Pancreas (tissue), 10 donors: Measurements from ENCODE around the gene INS. TPM values are rescaled to one million over a fixed set of nuclear protein-coding genes. Genes with fewer than 3 reads are reported as not detected.
A peak's percentile ranks its signal among the peaks of the same experiment; 100 is the strongest.

Experiments
- ATAC-seq, 4 donors: fragments of 200-7000 bp; cut with Tn5 transposase; one replicate each; pipeline versions ENCODE4 v1.8.0 to v1.9.1; 2020; ENCODE audit warnings: mild to moderate bottlenecking in 4 of 4, moderate library complexity in 4 of 4
- DNase-seq, 6 donors: peaks; one replicate each; pipeline ENCODE4 v3.0.0-alpha.2; 2020
- FAIRE-seq: peaks from 2 replicates; lab custom pipeline; 2012; peaks lifted over from hg19 to GRCh38; lab: Jason Lieb, UNC
- H3K27ac ChIP-seq, 4 donors: fragments of 200-600 bp; sonication (generic); 1 replicate in 3 of 4; 2 replicates in 1 of 4; pipeline versions ENCODE4 v1.5.0 to v1.8.0; 2020
- H3K27me3 ChIP-seq, 4 donors: fragments of 200-600 bp; one replicate each; pipeline ENCODE4 v1.8.0; 2021
- H3K36me3 ChIP-seq, 3 donors: fragments of 200-600 bp; sonication (generic) in 1 of 3; one replicate each; pipeline versions ENCODE4 v1.5.0 to v1.8.0; 2020 to 2021
- H3K4me1 ChIP-seq, 3 donors: fragments of 200-600 bp; one replicate each; pipeline ENCODE4 v1.8.0; 2021
- H3K4me3 ChIP-seq, 4 donors: fragments of 200-600 bp; sonication (generic) in 2 of 4; one replicate each; pipeline versions ENCODE4 v1.5.0 to v1.8.0; 2020 to 2021
- H3K9me3 ChIP-seq, 4 donors: fragments of 200-600 bp; one replicate each; pipeline ENCODE4 v1.8.0; 2021
- WGBS, 2 donors: extraction: QIAGEN DNeasy Blood & Tissue Kit; methylation state at CpG; one replicate each; pipeline ENCODE4 v1.1.7; 2013; 5-methylcytosine and 5-hydroxymethylcytosine counted together
- intact Hi-C, 3 donors: fragments of 100-400 bp; cut with DNase I; formaldehyde crosslinking; loops; one replicate each; pipeline versions ENCODE4 v1.11.1 to v1.14.2; 2022
- polyA plus RNA-seq, 2 donors: library from polyadenylated mRNA; stranded (reverse); fragments of 200-250 nt; gene quantifications; one replicate each; pipeline ENCODE4 v1.2.3, GENCODE V29; 2013
- total RNA-seq, 6 donors: library from RNA; stranded (reverse); fragmentation: NEBNext Ultra II Directional in 4 of 6; extraction: Animal tissue kit (Norgen Biotek cat#: 25700) in 4 of 6; gene quantifications; one replicate each; pipeline versions ENCODE4 v1.2.1 to v1.2.4, GENCODE V29; 2021 to 2023
- TF ChIP-seq, protein P1 (sequence below), 4 donors: fragments of 200-600 bp; sonication (generic) in 3 of 4; IDR thresholded peaks; one replicate each; pipeline versions ENCODE4 v1.5.0 to v1.8.0; 2021; ENCODE audit warnings: antibody characterized with exemption in 4 of 4
- donor health status: healthy with polysubstance abuse.
- donor health status: DM: no; HTN: no; CAD: no; lungs with moderate emphysema.
- donor health status: DM: no; HTN: no; CAD: no.
- donor health status: control.
- donor health status: control.
- donor health status: Bipolar disorder and iron deficiency.
- donor health status: DM: yes; HTN: yes; CAD: no.
- donor health status: DM: no; HTN: no; CAD: no.
- donor health status: DM: no; HTN: no; CAD: no.
- donor health status: DM: yes; HTN: yes; CAD: no.

Gene INS
- total and polyA plus RNA-seq, 8 donors, result 1,425 to 145,342 (median 6,399) TPM

DNA sequence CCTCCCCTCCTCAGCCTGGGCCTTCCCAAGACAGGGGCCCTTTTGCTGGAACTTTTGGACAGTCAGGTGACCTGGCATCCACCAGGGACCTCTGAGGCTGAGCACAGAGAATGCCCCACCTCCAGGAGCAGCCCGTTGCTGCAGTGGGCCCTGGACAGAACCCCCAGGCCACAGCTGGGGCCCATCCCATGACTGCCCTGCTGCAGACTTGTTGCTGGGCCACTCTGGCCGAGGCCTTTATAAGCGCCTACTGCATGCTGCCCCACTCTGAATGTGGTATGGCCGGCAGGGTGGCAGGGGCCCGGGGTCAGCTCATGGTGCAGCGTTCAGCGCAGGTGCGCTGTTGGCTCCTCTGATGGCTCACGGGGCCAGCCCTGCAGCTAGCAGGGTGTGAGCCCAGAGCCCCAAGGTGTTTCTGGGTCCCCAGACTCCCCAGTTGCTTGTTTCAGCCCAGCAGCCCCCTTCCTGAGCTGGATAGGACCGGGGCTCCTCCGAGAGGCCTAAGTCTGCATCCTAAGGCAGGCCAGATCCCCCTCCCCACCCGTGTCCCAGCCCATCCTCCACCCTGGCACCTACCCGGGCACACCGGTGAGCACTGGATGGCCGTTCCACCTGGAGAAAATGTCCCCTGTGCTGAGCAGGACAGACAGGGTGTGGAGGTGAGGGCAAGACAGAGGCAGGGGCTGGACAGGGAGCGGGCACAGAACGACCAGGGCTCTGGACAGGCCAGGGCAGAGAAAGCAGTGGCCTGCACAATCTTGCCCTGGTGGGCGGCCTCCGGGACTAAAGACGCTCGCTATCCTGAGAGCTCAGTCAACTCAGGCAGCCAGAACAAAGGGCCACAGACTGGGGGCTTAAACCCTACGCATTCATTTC is 38.7 kb upstream of the INS start:
- intact Hi-C loops, result loop anchor here (2.0 to 10.0 kb wide), 4 partner anchors 98 to 223 kb away; no protein-coding TSS in a partner anchor
- peak in 2 of 6 donors; percentile 48 to 50 for DNase-seq

DNA sequence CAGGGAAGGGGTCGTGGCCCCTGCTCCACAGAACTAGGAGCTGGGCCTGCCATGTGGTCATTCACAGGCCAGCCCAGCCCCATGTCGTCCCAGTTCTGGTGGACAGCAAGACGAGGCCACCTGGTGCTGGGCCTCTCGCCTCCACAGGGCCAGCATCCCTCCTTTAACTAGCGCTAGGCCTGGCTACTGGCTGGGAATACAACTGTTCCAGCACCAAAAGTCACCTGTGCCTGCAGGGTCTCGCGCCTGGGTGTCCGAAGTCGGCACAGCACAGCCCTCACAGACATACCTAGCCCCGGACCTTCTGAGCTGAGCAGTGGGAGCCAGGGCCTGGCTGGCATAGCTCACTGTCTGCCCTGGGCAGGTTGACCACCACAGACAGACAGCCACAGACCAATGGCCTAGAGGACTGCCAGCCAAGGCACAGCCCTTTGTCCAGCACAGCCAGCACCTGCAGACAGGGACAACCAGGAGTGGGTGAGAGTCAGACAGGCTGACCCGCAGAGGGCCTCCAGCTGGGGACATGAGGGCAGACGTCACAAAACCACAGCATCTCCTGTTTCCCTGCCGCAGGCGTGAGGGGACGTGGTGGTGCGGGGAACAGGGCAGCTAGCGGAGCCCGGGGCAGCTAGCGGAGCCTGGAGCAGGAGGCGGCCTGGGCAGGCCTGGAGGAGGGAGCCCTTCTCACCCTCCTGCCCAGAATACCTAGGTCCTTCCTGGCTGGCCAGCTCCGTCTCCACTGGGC is 37.8 kb upstream of the INS start:
- intact Hi-C loops, result loop anchor here (2.0 to 10.0 kb wide), 4 partner anchors 99 to 224 kb away; no protein-coding TSS in a partner anchor
- ATAC-seq (no peak), DNase-seq (peak in 1 of 6 donors; percentile 69), FAIRE-seq (no peak)
- no peak overlapping the region for H3K27ac ChIP-seq
- H3K4me3 ChIP-seq, result no peak overlapping the region
- H3K4me1 ChIP-seq, result peaks cover 0 to 5% (median under 1%) of the 10 kb centered on the region in 3 donors
- TF ChIP-seq, protein P1, sequence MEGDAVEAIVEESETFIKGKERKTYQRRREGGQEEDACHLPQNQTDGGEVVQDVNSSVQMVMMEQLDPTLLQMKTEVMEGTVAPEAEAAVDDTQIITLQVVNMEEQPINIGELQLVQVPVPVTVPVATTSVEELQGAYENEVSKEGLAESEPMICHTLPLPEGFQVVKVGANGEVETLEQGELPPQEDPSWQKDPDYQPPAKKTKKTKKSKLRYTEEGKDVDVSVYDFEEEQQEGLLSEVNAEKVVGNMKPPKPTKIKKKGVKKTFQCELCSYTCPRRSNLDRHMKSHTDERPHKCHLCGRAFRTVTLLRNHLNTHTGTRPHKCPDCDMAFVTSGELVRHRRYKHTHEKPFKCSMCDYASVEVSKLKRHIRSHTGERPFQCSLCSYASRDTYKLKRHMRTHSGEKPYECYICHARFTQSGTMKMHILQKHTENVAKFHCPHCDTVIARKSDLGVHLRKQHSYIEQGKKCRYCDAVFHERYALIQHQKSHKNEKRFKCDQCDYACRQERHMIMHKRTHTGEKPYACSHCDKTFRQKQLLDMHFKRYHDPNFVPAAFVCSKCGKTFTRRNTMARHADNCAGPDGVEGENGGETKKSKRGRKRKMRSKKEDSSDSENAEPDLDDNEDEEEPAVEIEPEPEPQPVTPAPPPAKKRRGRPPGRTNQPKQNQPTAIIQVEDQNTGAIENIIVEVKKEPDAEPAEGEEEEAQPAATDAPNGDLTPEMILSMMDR (IDR thresholded peaks at IDR 0.05), result no peak
- no peaks in the 10 kb centered on the region for H3K27me3 ChIP-seq
- no peaks in the 10 kb centered on the region for H3K9me3 ChIP-seq
- WGBS, 2 donors, result 85 to 86% methylated on average over 20 to 21 of the region's 21 CpGs
- no peaks in the 10 kb centered on the region for H3K36me3 ChIP-seq

More for the DNA sequence above, 38.7 kb upstream of the INS start:
- ATAC-seq (no peak), FAIRE-seq (no peak)
- H3K4me1 ChIP-seq, result peaks cover 0 to 5% (median 0%) of the 10 kb centered on the region in 3 donors
- 84 to 85% methylated on average over 22 of the region's 22 CpGs for whole genome bisulfite sequencing, 2 donors
- no peaks in the 10 kb centered on the region for H3K27me3 ChIP-seq
- no peaks in the 10 kb centered on the region for H3K36me3 ChIP-seq
- H3K27ac ChIP-seq, result no peak overlapping the region
- H3K4me3 ChIP-seq, result no peak overlapping the region
- no peaks in the 10 kb centered on the region for H3K9me3 ChIP-seq
- TF ChIP-seq, protein P1 (IDR thresholded peaks at IDR 0.05), result no peak

DNA sequence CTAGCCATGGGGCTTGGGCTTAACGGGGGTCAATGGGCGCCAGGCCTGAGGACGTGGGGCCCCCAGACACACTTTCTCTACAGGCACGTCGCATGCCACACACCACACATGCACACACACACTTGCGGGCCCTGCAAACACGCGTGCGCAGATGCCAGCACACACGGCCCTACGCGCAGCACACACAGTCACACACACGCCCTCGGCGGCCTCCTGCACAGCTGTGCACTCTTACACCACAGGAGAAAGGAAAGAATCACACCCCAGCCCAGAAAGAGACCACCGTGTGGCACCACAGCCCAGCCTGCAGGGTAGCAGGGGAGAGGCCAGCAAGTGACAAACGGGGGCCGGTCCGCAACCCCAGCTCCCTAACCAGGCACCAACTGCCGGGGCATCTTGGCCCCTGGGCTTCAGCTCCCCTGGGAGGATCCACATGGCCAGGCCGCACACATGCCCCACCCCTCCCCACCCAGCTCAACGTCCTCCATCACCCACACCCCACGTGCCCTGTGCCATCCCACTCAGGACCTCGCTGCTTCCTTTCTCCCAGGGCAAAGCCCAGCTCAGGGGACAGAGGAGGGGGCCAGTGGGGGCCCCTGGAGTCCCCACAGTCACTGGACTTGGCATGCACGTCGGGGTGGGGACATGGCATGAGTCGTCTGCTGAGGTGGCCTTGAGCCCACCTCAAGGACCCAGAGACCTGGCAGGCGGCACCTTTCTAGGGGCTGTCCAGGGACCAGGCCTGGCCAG is 36.9 kb upstream of the INS start:
- DNase-seq, result peak in 1 of 6 donors; percentile 57
- H3K27me3 ChIP-seq, result no peaks in the 10 kb centered on the region
- H3K9me3 ChIP-seq, result no peaks in the 10 kb centered on the region
- H3K4me3 ChIP-seq, result no peak overlapping the region
- H3K27ac ChIP-seq, result no peak overlapping the region
- no peaks in the 10 kb centered on the region for H3K36me3 ChIP-seq
- FAIRE-seq, result no peak
- H3K4me1 ChIP-seq, result peaks cover 5 to 7% (median 5%) of the 10 kb centered on the region in 3 donors
- 72 to 82% methylated on average over 28 of the region's 28 CpGs for WGBS, 2 donors
- TF ChIP-seq, protein P1 (IDR thresholded peaks at IDR 0.05), result no peak
- intact Hi-C loops, result loop anchor here (2.0 to 10.0 kb wide), 5 partner anchors 99 to 224 kb away; partner anchors contain the start of gene C11orf21 (in 1 of the 3)
- ATAC-seq, result no peak

DNA sequence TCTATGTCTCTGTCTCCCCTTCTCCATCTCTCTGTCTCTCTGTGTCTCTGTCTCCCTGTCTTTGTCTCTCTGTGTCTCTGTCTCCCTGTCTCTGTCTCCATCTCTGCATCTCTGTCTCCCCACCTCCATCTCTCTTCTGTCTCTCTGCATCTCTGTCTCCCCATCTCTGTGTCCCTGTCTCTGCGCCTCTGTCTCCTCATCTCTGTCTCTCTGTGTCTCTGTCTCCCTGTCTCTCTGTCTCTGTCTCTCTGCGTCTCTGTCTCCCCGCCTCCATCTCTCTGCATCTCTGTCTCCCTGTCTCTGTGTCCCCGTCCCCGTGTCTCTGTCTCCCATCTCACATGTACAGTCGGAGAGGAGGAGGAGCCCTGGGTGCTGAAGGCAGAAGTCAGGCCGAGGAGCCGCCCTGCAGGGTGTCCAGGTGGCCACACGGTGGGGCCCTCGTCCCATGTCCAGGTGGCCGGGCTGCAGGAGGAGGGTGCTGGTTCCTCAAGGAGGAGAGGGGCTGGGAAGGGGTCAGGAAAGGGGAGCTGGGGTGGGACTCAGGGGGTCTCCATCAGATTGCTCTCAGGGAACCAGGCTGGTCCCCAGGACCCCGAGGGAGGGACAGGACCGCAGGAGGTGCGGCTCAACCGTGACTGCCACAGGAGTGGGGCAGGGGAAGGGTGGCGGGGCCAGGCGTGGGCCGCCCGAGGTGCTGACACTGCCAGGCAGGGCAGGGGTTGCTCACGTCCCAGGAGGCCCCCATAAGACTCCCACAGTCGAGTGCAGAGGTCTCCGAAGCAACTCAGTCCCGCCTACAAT is 36.2 kb upstream of the INS start:
- ATAC-seq, result peak; percentile 67 to 91 (median 88)
- TF ChIP-seq, protein P1 (IDR thresholded peaks at IDR 0.05), result peak; percentile 62 to 81 (median 72)
- H3K4me3 ChIP-seq, result no peak overlapping the region
- H3K4me1 ChIP-seq, result peaks cover 0 to 7% (median 5%) of the 10 kb centered on the region in 3 donors
- intact Hi-C loops, result loop anchor here (2.0 to 10.0 kb wide), 4 partner anchors 100 to 225 kb away; partner anchors contain the start of gene C11orf21 (in 1 of the 3)
- no peaks in the 10 kb centered on the region for H3K9me3 ChIP-seq
- 27% methylated on average over 19 to 23 of the region's 23 CpGs for WGBS, 2 donors
- no peaks in the 10 kb centered on the region for H3K36me3 ChIP-seq
- no peak overlapping the region for H3K27ac ChIP-seq
- DNase-seq, result peak; percentile 59 to 93 (median 82)
- H3K27me3 ChIP-seq, result no peaks in the 10 kb centered on the region
- no peak for FAIRE-seq
